GM19372 (cell line): ENCODE data around the gene CADM4.
"Not testable (repeated sequence)": the region's sequence is repeated elsewhere in the genome, so short reads cannot be mapped to it uniquely, and the experiment has no call there.

Experiments used
- ATAC-seq: cut with Tn5 transposase; IDR thresholded peaks from one replicate; pipeline ENCODE4 v1.9.1; 2021; ENCODE audit warnings: mild to moderate bottlenecking, low read depth, moderate library complexity; ENCODE audit not compliant: unreplicated experiment

The CADM4 gene

DNA sequence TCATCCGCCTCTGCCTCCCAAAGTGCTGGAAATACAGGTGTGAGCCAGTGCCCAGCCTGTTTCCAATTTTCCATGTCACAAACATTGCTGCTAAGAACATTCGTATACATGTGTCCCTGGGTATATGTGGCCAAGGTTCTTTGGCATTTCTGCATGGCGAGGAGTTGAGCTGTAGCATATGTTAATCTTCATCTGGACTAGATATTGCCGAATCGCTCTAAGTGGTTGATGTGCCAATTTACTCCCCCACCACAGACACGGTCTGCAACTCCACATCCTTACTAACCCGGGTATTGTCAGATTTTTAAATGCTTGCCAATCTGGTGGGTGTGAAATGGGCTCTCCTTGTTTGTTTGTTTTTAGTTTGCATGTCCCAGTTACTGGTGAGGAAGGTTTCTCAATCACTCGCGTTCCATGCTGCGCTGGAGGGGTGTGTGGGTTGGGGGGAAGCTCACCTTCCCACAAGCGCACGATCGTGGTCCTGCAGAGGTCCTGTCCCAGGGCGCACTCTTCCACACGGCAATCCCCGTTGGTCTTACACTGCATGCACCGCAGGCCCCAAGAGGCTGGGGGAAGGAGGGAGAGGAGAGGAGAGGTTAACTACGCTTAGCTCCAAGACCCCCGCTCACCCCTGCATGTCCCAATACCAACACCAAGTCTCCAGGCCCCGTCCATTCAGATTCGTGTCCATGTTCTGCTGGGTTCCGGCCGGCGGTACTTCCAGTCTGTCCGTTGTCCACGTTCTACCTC is 27.7 kb upstream of the CADM4 start:
- ATAC-seq: no peak

- ATAC-seq: no peak
These were observed 24.4 kb upstream of the CADM4 start for GRCh38 chr19:43664018-43664417.

- ATAC-seq: no peak
These were observed 22.8 kb upstream of the CADM4 start for GRCh38 chr19:43662487-43662886.

GRCh38 chr19:43660971-43661360 is 21.3 kb upstream of the CADM4 start:
- ATAC-seq: no peak

GRCh38 chr19:43660301-43660970 is 20.8 kb upstream of the CADM4 start:
- ATAC-seq: no peak

DNA sequence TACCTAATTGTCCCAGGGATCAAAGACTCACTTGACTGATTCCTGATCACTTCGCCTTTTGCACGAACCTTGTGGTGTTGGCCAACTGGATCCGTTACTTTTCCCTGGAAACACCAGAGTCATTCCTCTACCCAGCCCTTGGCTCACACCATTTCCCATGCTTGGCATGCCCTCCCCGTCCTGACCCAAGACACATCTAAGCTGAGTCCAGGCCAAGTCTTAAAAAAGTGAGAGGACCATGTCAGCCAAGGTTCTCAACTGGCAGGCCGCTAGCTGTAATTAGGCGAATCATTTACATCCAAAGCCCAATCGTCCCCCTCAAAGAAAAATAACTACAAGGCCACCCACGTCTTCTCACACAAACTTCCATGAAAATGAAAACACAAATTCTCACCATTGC is 18.8 kb upstream of the CADM4 start:
- ATAC-seq: no peak

- no peak for ATAC-seq
These were observed 18.4 kb upstream of the CADM4 start for GRCh38 chr19:43658001-43658400.

- ATAC-seq: no peak
These were observed 16.8 kb upstream of the CADM4 start for GRCh38 chr19:43656436-43656835.

DNA sequence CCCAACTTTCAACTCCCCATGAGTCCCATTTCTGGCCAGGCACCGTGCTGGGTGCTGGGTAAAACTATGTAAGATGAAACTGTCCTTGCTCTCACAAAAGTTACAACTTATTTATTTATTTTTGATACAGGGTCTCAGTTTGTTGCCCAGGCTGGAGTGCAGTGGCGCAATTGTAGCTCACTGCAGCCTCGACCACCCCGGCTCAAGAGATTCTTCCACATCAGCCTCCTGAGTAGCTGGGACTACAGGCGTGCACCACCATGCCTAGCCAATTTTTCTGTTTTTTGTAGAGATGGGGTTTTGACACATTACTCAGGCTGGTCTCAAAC is 12.9 kb upstream of the CADM4 start:
- no peak for ATAC-seq

DNA sequence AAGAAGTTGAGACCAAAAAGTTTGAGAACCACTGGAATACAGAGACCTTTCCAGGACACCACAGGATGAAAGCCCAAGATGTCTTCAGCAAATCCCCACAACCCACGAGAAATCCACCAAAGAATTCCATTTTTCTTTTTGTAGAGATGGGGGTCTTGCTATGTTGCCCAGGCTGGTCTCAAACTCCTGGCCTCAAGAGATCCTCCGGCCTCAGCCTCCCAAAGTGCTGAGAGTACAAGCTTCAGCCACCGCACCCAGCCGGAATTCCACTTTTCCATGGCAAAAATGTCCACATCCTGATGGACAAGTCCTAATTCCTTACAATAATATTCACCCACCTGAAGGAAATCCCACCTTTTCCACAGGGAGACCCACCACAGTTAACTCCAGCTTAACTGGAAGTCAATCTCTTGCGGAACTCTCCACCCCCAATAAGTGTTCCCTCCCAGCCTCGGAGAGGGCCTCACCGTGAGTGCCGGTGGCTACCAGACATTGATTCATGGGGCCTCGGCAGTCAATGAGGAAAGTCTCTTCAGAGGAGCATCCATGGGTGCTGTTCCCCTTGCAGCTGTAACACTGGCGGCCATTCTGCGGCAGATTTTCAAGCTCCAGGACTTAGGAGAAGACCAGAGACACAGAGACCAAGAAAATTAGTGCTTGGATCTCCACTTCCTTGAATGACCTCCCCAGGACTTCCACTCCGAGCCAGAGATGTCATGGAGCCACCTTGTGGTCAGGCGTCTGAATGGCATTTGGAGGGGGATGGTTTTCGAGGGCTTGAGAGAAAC is 12.3 kb upstream of the CADM4 start:
- ATAC-seq: no peak

DNA sequence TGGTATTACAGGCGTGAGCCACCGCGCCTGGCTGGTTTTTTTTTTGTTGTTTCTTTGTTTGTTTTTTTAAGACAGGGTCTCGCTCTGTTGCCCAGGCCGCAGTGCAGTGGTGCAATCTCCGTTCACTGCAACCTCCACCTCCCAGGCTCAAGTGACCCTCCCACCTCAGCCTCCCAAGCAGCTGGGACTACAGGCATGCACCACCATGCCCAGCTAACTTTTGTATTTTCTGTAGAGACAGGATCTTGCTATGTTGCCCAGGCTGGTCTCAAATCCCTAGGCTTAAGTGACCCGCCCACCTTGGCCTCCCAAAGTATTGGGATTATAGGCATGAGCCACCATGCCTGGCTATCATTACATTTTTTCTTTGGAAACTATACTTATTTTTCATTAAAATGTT is 10.6 kb upstream of the CADM4 start:
- not testable (repeated sequence) for ATAC-seq

DNA sequence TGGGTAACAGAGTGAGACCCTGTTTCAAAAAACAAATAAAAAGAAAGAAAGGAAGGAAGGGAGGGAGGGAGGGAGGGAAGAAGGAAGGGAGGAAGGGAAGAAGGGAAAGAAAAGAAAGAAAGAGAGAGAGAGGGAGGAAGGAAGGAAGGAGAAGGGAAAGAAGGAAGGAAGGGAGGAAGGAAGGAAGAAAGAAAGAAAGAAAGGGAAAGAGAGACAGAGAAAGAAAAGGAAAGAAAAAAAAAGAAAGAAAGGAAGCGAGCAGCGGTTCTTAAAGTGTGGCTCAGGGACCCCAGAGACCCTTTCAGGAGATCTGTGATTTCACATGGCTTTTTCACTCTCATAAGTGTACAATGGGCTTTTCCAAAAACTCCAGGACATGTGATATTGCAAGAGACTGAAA is 9.9 kb upstream of the CADM4 start:
- no peak for ATAC-seq

- ATAC-seq: no peak
These were observed 9.0 kb upstream of the CADM4 start for GRCh38 chr19:43648633-43649032.

DNA sequence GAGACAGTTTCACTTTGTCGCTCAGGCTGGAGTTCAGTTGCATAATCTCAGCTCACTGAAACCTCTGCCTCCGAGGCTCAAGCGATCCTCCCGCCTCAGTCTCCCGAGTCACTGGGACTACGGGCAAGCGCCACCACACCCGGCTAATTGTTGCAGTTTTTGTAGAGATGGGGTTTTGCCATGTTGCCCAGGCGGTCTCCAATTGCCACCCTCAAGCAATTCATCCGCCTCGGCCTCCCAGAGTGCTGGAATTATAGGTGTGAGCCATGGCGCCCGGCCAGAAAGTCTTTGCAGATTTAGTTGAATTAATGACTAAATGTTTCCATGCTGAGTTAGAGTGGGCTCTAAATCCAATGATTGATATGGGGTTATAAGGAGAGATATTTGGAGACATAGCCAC is 4.5 kb upstream of the CADM4 start:
- ATAC-seq: no peak

DNA sequence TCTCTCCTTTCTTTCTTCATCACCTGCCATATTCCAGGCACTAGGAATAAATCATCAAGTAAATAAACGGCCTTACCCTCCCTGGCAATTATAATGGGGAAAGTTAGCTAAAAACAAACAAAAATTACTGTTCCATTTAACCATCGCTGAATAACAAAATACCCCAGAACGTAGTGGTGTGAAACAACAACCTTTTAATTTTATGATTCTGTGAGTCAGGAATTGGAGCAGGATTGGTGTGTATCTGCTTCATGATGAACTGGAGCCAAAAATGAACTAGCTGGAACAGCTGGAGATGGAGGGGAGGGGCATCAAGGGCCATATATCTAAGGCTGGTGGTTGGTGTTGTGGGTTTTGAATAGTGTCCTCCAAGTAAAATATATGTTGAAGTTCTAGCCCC is 3.7 kb upstream of the CADM4 start:
- ATAC-seq: no peak

- no peak for ATAC-seq
These were observed 2.9 kb upstream of the CADM4 start for GRCh38 chr19:43642531-43642930.

DNA sequence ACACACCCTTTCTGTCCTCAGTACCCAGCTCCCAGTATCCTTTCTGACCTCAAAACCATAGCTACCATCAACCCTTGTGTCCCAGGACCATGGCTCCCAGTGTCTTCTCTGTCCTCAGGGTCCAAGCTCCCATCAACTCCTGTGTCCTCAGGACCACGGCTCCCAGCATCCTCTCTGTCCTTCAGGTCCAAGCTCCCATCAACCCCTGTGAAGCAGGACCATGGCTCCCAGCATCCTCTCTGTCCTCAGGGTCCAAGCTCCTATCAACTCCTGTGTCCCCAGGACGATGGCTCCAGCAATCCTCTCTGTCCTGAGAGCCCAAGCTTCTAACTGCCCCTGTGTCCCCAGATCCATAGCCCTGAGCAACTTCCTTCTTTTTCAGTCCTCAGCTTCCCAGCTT is 1.7 kb upstream of the CADM4 start:
- ATAC-seq: no peak

GRCh38 chr19:43640424-43640757 is 741 bp upstream of the CADM4 start:
- ATAC-seq: no peak

DNA sequence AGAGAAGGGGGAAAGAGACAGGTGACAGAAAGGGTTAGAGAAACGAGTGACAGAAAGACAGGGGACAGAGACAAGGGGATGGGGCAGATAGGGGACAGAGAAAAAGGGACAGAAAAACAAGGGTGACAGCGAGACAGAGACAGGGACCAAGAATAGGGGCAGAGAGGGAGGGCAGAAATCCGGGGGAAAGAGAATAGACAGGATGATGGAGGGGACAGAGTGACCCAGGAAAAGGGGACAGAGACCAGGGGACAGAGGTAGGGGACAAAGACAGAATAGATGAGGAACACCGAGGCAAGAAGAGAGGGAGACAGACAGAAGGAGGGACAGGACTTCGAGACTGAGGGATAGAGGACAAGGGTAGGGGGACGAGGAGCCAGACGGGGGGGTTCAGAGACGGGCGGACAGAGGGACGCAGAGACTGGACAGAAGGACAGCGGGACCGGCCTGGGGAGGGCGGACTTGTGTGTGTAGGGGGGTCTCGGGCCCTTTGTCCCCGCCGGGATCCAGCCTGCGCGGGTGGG is 593 bp downstream of the CADM4 start:
- ATAC-seq: no peak

GRCh38 chr19:43638214-43638994 is 1.2 kb downstream of the CADM4 start:
- no peak for ATAC-seq
